HG03159 (cell line): Measurements from ENCODE around the gene UBE2D4.
"Not testable (repeated sequence)": the region's sequence is repeated elsewhere in the genome, so short reads cannot be mapped to it uniquely, and the experiment has no call there.

Experiments
- ATAC-seq: cut with Tn5 transposase; IDR thresholded peaks from one replicate; pipeline ENCODE4 v1.9.1; 2021; ENCODE audit warnings: mild to moderate bottlenecking, moderate library complexity; ENCODE audit not compliant: unreplicated experiment

The UBE2D4 gene

GRCh38 chr7:43925984-43926797, at the start of gene UBE2D4:
UBE2D4 (plus strand) TSS chr7:43926436; CDS start chr7:43926533, 97 bp downstream.
- peak; percentile 89 for ATAC-seq

DNA sequence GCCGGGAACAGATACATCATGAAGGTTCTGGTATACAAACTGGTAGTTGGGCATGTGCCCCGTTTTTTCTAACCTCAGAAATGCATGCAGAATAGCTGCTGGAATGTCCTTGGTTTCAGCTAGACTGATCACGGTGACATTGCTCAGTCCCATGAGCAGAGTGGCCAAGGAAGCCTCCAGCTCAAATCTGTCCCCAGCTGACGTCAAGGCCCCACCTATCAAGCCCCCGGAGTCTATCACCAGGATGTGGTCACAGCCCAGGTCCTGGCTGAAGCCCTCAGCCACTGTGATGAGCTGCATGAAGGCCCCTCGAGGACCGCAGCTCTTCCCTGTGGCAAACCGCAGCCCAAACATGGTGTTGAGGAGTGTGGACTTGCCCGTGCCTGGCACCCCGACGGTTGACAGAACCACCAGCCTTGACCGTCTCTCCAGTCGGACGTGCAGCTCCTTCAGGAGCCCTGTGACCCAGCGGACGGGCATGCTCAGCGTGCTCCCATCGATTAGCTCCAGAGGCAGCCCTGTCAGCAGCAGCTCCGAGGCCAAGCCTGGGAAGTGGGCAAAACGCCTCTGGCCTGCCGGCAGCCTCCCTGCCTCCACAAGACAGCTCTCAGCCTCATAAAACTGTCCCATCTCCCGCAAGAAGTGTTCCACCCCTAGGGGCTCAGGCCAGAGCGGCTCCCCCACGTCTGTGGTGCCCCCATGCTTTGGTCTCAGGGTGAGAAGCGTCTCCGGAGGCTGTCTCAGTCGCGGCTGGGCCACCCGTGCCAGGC, 49.1 kb upstream of the UBE2D4 start:
- no peak for ATAC-seq

GRCh38 chr7:43877968-43878864, 48.0 kb upstream of the UBE2D4 start:
- no peak for ATAC-seq

DNA sequence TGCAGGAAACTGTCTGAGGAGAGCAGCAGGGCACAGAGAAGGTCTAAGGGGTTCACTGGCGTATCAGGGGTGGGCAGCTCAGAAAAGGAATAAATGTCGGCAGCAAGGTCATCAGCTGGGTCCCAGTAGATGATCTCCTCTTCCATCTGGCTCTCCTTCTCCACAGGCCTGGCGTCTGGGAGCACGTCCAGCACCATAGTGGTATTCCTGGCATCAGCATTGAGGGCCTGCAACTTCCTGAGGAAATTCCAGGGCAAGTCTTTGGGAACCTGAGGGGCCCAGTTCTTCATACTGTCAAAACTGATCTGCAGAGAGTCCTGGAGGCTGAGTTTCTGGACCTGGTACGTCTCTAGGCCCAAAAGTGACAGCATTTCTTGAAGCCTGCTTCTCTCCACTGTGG, 47.4 kb upstream of the UBE2D4 start:
- ATAC-seq, result no peak

DNA sequence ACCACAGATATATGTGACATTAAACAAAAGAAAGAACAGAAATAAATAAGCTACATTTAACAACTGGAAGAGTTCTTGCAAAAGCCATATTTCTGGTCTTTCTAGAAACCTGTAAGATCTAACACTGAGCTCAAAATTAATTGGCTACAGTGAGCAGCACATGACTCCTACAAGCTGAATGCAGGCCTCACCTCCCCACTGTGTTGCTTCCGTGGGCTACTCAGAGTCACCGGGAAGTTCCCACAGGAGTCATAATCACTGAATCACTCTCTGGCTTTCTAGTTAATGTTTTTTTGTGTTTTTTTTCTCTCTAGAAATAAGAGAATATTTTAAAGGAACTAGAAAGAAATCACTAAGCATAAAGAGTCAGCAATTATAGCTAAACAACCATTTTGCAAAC, 46.8 kb upstream of the UBE2D4 start:
- no peak for ATAC-seq

DNA sequence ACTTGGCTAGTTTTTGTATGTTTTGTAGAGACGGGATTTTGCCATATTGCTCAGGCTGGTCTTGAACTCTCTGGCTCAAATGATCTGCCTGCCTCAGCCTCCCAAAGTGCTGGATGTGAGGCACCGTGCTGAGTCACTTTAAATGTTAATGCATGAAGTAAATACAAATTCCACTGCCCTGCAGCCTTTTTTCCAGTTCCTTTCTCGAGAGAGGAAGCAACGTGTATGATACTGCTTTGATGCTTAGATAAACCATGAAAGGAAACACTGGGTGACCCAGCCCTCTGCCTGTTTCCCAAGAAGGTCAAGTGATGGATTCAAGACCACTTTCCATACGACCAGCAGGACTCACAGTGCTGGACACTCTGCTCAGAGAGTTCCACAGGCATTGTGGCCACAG, 45.6 kb upstream of the UBE2D4 start:
- no peak for ATAC-seq

DNA sequence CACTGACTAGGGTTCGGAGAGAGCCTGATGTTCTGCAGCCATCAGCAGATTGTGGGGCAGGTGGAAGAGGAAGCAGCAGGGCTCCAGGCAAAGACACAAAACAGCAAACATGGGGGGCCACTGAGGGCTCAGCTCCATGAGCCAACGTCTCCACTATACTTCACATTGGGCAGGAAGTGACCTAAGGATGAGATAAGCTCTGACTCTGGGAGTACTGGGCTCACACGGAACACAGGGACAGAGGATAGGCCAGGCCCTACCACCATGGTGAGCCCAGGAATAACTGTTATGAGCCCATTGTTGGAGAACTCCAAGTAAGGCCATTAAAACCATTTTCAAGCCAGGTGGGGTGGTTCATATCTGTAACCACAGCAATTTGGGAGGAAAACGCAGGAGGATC, 42.0 kb upstream of the UBE2D4 start:
- no peak for ATAC-seq

- no peak for ATAC-seq
Observed at GRCh38 chr7:43884617-43885016, 41.6 kb upstream of the UBE2D4 start.

- no peak for ATAC-seq
Observed at GRCh38 chr7:43888993-43889945, 37.0 kb upstream of the UBE2D4 start.

DNA sequence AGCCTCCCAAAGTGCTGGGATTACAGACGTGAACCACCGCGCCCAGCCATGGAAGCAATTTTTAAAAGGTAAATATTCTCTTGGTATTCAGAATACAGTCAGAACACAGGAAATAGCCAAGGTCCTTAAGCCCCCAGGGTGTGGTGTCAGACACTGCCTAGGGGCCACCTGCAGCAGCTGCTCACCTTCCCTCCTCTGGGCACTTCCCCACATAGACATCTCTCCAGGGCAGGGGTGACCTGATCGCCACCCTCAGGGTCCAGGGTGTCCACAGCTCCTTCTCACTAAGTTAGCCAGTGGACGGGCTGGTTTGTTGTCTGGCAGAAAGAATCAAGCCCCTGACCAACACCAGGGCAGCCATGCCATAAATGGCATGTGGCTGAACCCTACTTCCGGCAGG, 35.8 kb upstream of the UBE2D4 start:
- ATAC-seq, result no peak

- ATAC-seq, result no peak
Observed at GRCh38 chr7:43891069-43891955, 34.9 kb upstream of the UBE2D4 start.

- ATAC-seq, result no peak
Observed at GRCh38 chr7:43895847-43896415, 30.3 kb upstream of the UBE2D4 start.

- not testable (repeated sequence) for ATAC-seq
Observed at GRCh38 chr7:43898571-43898970, 27.7 kb upstream of the UBE2D4 start.

- ATAC-seq, result no peak
Observed at GRCh38 chr7:43902542-43903054, 23.6 kb upstream of the UBE2D4 start.

DNA sequence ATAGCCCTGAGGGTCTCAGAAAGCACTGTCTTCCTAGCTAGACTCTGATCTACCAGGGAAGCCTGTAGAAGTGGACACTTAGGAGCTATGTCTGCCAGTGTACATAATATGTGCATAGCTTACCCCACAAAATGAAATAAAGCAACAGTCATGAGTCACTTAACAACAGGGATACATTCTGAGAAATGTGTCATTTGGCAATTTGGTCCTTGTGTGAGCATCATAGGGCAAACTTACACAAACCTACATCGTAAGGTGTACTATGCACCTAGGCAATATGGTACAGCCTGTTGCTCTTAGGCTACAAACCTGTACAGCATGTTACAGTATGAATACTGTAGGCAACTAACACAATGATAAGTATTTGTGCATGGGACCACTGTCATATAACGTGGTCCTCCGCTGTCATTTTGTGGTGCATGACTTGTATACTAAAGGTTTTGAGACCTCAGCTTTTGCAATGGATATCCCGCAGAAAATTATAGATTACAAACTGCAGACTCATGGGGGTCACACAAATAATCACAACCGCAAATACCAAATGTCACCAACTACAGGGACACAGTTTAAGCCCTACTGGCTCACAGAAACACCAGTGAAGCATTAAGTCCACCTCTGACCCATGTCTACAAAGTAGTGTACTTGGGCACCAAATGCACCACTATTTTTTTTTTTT, 21.6 kb upstream of the UBE2D4 start:
- ATAC-seq, result no peak

GRCh38 chr7:43905209-43905946, 20.9 kb upstream of the UBE2D4 start:
- no peak for ATAC-seq

- ATAC-seq, result peak; percentile 31
Observed at GRCh38 chr7:43905956-43906330, 20.3 kb upstream of the UBE2D4 start.
